HG02885 (cell line): ENCODE measurements around the gene XXYLT1.

Experiments
- ATAC-seq: cut with Tn5 transposase; IDR thresholded peaks from one replicate; pipeline ENCODE4 v1.9.1; 2021; ENCODE audit warnings: mild to moderate bottlenecking; ENCODE audit not compliant: unreplicated experiment, poor library complexity

The XXYLT1 gene

DNA sequence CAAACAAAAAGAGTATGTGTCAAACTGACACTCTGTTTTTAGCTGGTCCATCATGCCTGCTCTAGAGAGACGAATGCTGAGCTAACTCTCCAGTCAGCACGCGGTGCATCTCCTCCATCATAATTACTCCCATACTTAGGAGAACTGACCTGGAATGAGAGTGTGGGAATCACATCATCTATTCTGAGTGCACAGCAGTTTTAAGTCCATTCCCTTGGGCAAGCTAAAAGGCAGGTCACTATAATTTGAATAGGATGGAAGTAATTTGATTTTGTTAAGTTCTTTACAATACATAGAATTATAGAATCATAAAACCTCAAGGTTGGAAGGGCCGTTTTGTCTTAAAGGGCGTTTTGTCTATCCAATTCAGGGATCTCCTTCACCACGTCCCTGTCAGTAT is 251.6 kb downstream of the XXYLT1 start:
- ATAC-seq, result no peak
